Measurements from ENCODE around the gene DNAJC4. TPM values are rescaled to one million over a fixed set of nuclear protein-coding genes. Genes with fewer than 3 reads are reported as not detected.
A peak's percentile ranks its signal among the peaks of the same experiment; 100 is the strongest.

Gene DNAJC4
- total RNA-seq, 1 experiment from 2014 or later: 26.0 TPM

DNA sequence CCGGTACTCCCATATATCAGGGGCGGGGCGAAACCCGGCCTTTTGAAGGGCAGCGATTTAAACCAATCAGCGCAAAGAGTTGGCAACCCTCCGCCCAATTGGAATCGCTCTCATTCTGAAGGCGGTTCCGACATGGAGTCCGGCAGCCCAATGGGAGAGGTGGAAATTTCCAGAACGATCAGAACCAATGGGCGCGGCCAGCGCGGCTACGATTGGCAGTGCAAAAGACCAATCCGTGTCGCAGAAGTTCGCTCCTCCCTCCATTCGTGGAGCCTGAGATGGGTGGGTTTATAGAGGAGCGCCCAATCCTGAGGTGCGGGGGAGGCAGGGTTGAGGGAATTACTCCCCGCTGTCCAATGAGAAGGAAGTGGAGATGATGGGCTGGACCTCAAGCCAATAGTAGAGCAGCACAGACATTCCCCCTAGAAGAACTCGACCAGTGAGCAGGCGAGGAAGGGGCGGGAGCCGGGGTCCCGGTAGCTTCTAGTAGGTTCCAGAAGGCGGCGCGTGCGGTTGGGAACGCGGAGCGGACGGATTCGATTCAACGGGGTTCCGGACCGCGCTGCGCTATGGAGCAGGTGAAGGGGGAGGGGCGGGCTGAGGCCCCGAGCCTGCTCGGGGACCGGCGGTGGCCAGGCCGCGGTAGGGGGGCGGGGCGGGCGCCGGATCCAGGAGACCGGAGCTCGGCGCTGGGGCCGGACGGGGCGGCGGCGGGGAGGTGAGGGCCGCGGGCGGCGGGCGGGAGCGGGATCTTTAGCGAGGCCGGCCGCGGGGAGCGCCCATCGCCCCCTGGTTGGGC is 44.5 kb upstream of the DNAJC4 start, which contains the start of gene STIP1:
Gene STIP1, plus strand, starts transcription at position 479 of the 799 bp plus-strand sequence. Its CDS starts 91 bp downstream, at position 570.
- no peaks in the 10 kb centered on the region for H3K9me3 Mint-ChIP-seq
- peaks cover 14% of the 10 kb centered on the region for H3K36me3 Mint-ChIP-seq
- DNase-seq (ENCODE audit: low spot score) (peak; percentile 99), ATAC-seq (peak; percentile 92)
- peak within 1 kb of the TSS; percentile 96 for H3K27ac Mint-ChIP-seq
- H3K4me1 Mint-ChIP-seq: peaks cover 38% of the 10 kb centered on the region
- no peaks in the 10 kb centered on the region for H3K27me3 Mint-ChIP-seq (ENCODE audit: low read depth)
- ChIA-PET POLR2A (interaction anchor here (0.6 to 2.3 kb wide), 15 partner anchors 11 to 268 kb away, joined by 3 to 11 read pairs (median 4); partner anchors contain the start of genes DNAJC4, FKBP2, MACROD1 and PRDX5), CTCF (interaction anchor here (0.6 to 3.1 kb wide), 31 partner anchors 9 to 347 kb away, joined by 3 to 23 read pairs (median 4); partner anchors contain the start of genes ESRRA, FERMT3, MACROD1 and MARK2)
- peak within 1 kb of the TSS; percentile 93 for H3K4me3 Mint-ChIP-seq
- TF ChIP-seq NR2C2 (CRISPR knock-in tag; IDR thresholded peaks at IDR 0.05) (no peak), TEAD1 (CRISPR knock-in tag; IDR thresholded peaks at IDR 0.05) (peak; percentile 90), CREB1 (CRISPR knock-in tag; IDR thresholded peaks at IDR 0.05) (no peak), ZNF396 (CRISPR knock-in tag; IDR thresholded peaks at IDR 0.05; ENCODE audit: borderline replicate concordance) (no peak), SP1 (CRISPR knock-in tag; conservative IDR thresholded peaks at IDR 0.05) (peak; percentile 74; the same call in 1 of the 2 replicates), ZNF121 (CRISPR knock-in tag; IDR thresholded peaks at IDR 0.05) (no peak), TP53 (CRISPR knock-in tag; IDR thresholded peaks at IDR 0.05) (no peak)
- TF ChIP-seq, protein P1, sequence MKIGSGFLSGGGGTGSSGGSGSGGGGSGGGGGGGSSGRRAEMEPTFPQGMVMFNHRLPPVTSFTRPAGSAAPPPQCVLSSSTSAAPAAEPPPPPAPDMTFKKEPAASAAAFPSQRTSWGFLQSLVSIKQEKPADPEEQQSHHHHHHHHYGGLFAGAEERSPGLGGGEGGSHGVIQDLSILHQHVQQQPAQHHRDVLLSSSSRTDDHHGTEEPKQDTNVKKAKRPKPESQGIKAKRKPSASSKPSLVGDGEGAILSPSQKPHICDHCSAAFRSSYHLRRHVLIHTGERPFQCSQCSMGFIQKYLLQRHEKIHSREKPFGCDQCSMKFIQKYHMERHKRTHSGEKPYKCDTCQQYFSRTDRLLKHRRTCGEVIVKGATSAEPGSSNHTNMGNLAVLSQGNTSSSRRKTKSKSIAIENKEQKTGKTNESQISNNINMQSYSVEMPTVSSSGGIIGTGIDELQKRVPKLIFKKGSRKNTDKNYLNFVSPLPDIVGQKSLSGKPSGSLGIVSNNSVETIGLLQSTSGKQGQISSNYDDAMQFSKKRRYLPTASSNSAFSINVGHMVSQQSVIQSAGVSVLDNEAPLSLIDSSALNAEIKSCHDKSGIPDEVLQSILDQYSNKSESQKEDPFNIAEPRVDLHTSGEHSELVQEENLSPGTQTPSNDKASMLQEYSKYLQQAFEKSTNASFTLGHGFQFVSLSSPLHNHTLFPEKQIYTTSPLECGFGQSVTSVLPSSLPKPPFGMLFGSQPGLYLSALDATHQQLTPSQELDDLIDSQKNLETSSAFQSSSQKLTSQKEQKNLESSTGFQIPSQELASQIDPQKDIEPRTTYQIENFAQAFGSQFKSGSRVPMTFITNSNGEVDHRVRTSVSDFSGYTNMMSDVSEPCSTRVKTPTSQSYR (CRISPR knock-in tag; IDR thresholded peaks at IDR 0.05): peak; percentile 48; the same call in 1 of the 2 replicates
- TF ChIP-seq, protein P2, sequence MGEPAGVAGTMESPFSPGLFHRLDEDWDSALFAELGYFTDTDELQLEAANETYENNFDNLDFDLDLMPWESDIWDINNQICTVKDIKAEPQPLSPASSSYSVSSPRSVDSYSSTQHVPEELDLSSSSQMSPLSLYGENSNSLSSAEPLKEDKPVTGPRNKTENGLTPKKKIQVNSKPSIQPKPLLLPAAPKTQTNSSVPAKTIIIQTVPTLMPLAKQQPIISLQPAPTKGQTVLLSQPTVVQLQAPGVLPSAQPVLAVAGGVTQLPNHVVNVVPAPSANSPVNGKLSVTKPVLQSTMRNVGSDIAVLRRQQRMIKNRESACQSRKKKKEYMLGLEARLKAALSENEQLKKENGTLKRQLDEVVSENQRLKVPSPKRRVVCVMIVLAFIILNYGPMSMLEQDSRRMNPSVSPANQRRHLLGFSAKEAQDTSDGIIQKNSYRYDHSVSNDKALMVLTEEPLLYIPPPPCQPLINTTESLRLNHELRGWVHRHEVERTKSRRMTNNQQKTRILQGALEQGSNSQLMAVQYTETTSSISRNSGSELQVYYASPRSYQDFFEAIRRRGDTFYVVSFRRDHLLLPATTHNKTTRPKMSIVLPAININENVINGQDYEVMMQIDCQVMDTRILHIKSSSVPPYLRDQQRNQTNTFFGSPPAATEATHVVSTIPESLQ (CRISPR knock-in tag; IDR thresholded peaks at IDR 0.05): no peak
- TF ChIP-seq, protein P3, sequence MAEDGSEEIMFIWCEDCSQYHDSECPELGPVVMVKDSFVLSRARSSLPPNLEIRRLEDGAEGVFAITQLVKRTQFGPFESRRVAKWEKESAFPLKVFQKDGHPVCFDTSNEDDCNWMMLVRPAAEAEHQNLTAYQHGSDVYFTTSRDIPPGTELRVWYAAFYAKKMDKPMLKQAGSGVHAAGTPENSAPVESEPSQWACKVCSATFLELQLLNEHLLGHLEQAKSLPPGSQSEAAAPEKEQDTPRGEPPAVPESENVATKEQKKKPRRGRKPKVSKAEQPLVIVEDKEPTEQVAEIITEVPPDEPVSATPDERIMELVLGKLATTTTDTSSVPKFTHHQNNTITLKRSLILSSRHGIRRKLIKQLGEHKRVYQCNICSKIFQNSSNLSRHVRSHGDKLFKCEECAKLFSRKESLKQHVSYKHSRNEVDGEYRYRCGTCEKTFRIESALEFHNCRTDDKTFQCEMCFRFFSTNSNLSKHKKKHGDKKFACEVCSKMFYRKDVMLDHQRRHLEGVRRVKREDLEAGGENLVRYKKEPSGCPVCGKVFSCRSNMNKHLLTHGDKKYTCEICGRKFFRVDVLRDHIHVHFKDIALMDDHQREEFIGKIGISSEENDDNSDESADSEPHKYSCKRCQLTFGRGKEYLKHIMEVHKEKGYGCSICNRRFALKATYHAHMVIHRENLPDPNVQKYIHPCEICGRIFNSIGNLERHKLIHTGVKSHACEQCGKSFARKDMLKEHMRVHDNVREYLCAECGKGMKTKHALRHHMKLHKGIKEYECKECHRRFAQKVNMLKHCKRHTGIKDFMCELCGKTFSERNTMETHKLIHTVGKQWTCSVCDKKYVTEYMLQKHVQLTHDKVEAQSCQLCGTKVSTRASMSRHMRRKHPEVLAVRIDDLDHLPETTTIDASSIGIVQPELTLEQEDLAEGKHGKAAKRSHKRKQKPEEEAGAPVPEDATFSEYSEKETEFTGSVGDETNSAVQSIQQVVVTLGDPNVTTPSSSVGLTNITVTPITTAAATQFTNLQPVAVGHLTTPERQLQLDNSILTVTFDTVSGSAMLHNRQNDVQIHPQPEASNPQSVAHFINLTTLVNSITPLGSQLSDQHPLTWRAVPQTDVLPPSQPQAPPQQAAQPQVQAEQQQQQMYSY (CRISPR knock-in tag; IDR thresholded peaks at IDR 0.05): peak; percentile 48; the same call in 1 of the 2 replicates
- TF ChIP-seq, protein P4, sequence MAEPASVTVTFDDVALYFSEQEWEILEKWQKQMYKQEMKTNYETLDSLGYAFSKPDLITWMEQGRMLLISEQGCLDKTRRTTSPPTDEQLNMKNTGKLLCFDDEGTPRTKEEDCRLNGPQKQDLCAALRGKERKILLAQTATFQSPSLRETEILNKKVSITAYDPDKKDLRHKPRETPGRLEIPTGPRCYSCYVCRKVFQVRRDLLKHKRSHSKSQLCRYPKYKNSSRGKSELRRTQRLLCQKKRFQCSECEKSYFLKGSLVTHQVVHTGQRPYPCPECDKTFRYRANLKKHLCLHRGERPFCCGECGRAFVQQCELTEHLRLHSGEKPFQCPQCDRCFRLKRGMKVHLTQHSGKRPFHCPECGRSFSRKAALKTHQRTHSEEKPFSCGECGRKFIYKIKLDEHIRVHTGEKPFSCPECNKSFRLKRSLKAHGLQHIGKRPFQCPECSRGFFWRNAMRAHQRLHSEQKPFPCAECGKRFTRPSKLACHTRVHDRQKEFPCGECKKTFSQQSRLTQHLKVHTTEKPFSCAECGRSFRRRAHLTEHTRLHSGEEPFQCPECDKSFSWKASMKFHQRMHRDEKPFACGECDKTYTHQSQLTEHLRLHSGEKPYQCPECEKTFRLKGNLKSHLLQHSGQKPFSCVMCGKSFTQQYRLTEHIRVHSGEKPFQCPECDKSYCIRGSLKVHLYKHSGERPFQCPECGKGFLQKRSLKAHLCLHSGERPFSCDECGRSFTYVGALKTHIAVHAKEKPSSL (CRISPR knock-in tag; conservative IDR thresholded peaks at IDR 0.05): no peak
- TF ChIP-seq, protein P5, sequence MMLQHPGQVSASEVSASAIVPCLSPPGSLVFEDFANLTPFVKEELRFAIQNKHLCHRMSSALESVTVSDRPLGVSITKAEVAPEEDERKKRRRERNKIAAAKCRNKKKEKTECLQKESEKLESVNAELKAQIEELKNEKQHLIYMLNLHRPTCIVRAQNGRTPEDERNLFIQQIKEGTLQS (CRISPR knock-in tag; conservative IDR thresholded peaks at IDR 0.05): no peak
- TF ChIP-seq, protein P6, sequence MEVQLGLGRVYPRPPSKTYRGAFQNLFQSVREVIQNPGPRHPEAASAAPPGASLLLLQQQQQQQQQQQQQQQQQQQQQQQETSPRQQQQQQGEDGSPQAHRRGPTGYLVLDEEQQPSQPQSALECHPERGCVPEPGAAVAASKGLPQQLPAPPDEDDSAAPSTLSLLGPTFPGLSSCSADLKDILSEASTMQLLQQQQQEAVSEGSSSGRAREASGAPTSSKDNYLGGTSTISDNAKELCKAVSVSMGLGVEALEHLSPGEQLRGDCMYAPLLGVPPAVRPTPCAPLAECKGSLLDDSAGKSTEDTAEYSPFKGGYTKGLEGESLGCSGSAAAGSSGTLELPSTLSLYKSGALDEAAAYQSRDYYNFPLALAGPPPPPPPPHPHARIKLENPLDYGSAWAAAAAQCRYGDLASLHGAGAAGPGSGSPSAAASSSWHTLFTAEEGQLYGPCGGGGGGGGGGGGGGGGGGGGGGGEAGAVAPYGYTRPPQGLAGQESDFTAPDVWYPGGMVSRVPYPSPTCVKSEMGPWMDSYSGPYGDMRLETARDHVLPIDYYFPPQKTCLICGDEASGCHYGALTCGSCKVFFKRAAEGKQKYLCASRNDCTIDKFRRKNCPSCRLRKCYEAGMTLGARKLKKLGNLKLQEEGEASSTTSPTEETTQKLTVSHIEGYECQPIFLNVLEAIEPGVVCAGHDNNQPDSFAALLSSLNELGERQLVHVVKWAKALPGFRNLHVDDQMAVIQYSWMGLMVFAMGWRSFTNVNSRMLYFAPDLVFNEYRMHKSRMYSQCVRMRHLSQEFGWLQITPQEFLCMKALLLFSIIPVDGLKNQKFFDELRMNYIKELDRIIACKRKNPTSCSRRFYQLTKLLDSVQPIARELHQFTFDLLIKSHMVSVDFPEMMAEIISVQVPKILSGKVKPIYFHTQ (CRISPR knock-in tag; IDR thresholded peaks at IDR 0.05): no peak
- TF ChIP-seq, protein P7, sequence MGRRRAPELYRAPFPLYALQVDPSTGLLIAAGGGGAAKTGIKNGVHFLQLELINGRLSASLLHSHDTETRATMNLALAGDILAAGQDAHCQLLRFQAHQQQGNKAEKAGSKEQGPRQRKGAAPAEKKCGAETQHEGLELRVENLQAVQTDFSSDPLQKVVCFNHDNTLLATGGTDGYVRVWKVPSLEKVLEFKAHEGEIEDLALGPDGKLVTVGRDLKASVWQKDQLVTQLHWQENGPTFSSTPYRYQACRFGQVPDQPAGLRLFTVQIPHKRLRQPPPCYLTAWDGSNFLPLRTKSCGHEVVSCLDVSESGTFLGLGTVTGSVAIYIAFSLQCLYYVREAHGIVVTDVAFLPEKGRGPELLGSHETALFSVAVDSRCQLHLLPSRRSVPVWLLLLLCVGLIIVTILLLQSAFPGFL (CRISPR knock-in tag; IDR thresholded peaks at IDR 0.05; ENCODE audit: borderline replicate concordance): no peak
- TF ChIP-seq, protein P8, sequence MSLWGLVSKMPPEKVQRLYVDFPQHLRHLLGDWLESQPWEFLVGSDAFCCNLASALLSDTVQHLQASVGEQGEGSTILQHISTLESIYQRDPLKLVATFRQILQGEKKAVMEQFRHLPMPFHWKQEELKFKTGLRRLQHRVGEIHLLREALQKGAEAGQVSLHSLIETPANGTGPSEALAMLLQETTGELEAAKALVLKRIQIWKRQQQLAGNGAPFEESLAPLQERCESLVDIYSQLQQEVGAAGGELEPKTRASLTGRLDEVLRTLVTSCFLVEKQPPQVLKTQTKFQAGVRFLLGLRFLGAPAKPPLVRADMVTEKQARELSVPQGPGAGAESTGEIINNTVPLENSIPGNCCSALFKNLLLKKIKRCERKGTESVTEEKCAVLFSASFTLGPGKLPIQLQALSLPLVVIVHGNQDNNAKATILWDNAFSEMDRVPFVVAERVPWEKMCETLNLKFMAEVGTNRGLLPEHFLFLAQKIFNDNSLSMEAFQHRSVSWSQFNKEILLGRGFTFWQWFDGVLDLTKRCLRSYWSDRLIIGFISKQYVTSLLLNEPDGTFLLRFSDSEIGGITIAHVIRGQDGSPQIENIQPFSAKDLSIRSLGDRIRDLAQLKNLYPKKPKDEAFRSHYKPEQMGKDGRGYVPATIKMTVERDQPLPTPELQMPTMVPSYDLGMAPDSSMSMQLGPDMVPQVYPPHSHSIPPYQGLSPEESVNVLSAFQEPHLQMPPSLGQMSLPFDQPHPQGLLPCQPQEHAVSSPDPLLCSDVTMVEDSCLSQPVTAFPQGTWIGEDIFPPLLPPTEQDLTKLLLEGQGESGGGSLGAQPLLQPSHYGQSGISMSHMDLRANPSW (CRISPR knock-in tag; conservative IDR thresholded peaks at IDR 0.05; ENCODE audit: low read depth): no peak
- TF ChIP-seq, protein P9, sequence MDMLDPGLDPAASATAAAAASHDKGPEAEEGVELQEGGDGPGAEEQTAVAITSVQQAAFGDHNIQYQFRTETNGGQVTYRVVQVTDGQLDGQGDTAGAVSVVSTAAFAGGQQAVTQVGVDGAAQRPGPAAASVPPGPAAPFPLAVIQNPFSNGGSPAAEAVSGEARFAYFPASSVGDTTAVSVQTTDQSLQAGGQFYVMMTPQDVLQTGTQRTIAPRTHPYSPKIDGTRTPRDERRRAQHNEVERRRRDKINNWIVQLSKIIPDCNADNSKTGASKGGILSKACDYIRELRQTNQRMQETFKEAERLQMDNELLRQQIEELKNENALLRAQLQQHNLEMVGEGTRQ (CRISPR knock-in tag; IDR thresholded peaks at IDR 0.05): no peak

Measured in WTC11 (cell line).